PFSK-1 (cell line): Measurements from ENCODE around the gene CERS6.

Source experiments
- TAF1 ChIP-seq: IDR thresholded peaks from 2 replicates; pipeline ENCODE4 v1.6.1; 2012; ENCODE audit warnings: low read length, control low read depth, borderline replicate concordance; ENCODE audit not compliant: insufficient read depth
- TF ChIP-seq, protein P1 (sequence below), 2 experiments: IDR thresholded peaks; 2 replicates each; pipeline versions ENCODE4 v1.6.1 to v1.8.0; 2011 to 2012; ENCODE audit warnings: low read depth in 2 of 2, low read length in 2 of 2, control low read depth in 1 of 2, inconsistent platforms in 1 of 2, mild to moderate bottlenecking in 1 of 2, moderate library complexity in 1 of 2; ENCODE audit not compliant: insufficient read depth in 1 of 2

- TF ChIP-seq TAF1: no peak
- TF ChIP-seq, protein P1, sequence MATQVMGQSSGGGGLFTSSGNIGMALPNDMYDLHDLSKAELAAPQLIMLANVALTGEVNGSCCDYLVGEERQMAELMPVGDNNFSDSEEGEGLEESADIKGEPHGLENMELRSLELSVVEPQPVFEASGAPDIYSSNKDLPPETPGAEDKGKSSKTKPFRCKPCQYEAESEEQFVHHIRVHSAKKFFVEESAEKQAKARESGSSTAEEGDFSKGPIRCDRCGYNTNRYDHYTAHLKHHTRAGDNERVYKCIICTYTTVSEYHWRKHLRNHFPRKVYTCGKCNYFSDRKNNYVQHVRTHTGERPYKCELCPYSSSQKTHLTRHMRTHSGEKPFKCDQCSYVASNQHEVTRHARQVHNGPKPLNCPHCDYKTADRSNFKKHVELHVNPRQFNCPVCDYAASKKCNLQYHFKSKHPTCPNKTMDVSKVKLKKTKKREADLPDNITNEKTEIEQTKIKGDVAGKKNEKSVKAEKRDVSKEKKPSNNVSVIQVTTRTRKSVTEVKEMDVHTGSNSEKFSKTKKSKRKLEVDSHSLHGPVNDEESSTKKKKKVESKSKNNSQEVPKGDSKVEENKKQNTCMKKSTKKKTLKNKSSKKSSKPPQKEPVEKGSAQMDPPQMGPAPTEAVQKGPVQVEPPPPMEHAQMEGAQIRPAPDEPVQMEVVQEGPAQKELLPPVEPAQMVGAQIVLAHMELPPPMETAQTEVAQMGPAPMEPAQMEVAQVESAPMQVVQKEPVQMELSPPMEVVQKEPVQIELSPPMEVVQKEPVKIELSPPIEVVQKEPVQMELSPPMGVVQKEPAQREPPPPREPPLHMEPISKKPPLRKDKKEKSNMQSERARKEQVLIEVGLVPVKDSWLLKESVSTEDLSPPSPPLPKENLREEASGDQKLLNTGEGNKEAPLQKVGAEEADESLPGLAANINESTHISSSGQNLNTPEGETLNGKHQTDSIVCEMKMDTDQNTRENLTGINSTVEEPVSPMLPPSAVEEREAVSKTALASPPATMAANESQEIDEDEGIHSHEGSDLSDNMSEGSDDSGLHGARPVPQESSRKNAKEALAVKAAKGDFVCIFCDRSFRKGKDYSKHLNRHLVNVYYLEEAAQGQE (IDR thresholded peaks at IDR 0.05; ENCODE audit: insufficient read depth in 1 of 2, low read depth in 2 of 2, low read length in 2 of 2): no peak
Measured at GRCh38 chr2:168782271-168782670, 326.2 kb downstream of the CERS6 start.
